ENCODE measurements around the gene ARAP1.
A peak's percentile ranks its signal among the peaks of the same experiment; 100 is the strongest.

ARAP1 gene

DNA sequence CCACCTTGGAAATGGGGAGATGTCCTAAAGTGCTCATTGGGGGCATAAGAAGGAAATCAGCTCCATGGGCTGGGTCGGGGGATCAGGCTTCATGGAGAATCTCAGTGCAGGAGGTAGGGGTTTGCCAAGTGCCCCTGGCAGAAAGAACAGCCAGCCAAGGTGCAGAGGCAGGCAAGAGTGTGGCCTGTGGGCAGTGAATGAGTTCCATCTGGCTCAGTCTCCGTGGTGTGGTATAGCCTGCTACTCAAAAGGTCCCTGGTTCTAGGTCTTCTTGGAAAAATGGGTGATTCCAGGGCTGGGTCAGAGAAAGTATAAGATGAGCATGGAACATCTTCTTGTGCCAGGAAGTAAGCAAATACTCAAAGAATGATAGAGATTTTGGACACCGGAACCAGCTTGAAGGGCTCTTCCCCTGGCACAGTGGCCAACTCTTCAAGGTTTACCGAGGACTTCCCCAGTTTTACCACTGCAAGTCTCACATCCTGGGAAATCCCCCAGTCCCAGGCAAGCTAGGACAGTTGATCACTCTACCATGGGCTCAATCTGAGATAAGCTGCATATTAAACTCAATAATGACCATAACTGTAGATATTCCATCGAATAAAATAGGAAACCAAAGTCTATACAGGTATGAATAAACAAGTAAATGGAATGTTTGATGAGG lies 10.6 kb upstream of the ARAP1 start:
- DNase-seq: no peak

- no peak for DNase-seq
Observed at GRCh38 chr11:72760539-72761405, 8.6 kb upstream of the ARAP1 start.

DNA sequence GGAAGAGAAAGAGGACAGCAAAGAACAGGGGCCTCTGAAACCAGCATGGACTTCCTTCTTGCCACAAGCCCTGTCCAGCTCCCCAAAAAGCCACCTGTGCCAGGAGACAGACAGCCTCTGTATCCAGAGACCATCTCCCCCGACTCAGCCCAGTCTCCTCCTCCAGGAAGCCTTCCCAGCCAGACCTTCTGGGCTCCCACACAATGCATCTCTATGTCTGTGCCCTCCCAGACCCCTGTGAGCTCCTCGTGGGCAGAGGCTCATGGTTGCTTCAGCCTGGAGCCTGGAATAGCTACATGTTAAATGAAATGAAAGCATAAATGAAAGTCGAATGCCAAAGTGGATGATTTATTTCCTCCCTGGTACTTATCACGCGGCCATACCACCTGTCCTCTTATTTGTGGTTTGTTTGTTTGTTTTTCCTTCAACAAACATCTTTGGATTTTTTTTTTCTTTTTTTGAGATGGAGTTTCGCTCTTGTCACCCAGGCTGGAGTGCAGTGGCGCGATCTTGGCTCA lies 7.3 kb upstream of the ARAP1 start:
- no peak for DNase-seq

GRCh38 chr11:72758690-72759389 lies 6.6 kb upstream of the ARAP1 start:
- peak in 1 of 14 donors; percentile 34 for DNase-seq

DNA sequence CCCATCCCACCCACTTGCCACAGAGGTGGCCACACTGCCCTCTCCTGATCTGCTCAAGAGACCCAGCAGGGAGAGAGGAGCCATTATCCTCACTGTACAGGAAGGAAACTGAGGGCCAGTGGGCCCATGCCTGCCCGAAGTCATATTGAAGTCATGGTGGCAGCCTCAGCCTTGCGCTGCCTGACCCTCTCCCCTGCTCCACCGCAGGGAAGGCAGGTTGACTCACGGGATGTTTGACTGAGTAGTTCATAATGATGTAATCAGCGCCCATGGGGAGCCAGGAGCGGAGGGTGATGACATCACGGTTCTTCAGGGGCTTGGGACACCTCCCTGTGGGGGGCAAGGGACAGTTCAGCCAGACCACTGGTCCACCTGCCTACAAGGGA lies 6.1 kb upstream of the ARAP1 start:
- DNase-seq: no peak

DNA sequence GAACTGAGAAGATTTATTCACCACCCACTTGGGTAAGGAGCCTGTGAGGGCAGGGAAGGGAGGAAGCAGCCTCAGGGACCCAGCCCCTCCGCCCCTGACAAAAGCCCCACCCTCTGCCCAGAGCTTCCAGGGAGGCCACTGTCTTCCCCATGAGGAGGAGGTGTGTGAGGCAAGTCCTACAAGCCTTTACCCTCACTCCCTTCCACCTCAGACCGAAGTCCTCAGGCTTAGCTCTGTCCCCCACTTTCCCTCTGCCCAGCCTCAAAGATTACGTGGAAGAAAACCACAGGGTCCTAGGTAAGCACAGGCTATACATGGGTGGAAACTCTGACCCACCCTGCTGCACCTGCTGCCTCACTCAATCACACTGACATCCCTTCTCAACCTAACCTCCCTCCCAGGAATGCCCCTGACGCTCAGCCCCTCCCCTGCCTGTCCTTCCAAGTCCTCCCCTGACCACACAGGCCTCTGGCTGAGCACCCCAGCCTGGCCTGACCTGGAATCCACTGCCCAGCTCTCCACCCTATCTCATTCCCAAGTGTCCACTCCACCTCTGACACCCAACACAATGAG lies 3.6 kb upstream of the ARAP1 start:
- DNase-seq: no peak

- no peak for DNase-seq
Observed at GRCh38 chr11:72754544-72755155, 2.4 kb upstream of the ARAP1 start.

DNA sequence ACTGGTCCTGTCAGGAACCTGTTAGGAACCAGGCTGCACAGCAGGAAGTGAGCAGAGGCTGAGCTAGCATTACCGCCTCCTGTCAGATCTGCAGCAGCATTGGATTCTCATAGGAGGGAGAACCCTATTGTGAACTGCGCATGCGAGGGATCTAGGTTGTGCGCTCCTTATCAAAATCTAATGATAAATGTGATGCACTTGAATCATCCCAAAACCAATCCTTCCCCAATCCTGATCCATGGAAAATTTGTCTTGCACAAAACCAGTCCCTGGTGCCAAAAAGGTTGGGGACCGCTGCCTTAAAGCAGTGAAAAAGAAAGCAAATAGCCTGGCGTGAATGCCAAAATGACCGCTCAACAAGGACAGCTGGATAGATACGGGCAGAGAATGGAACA lies 1.9 kb upstream of the ARAP1 start:
- no peak for DNase-seq

GRCh38 chr11:72753341-72754148 lies 1.3 kb upstream of the ARAP1 start:
- peak in 1 of 14 donors; percentile 24 for DNase-seq

GRCh38 chr11:72751116-72752087 lies 806 bp downstream of the ARAP1 start:
- peak in 1 of 14 donors; percentile 46 for DNase-seq

DNA sequence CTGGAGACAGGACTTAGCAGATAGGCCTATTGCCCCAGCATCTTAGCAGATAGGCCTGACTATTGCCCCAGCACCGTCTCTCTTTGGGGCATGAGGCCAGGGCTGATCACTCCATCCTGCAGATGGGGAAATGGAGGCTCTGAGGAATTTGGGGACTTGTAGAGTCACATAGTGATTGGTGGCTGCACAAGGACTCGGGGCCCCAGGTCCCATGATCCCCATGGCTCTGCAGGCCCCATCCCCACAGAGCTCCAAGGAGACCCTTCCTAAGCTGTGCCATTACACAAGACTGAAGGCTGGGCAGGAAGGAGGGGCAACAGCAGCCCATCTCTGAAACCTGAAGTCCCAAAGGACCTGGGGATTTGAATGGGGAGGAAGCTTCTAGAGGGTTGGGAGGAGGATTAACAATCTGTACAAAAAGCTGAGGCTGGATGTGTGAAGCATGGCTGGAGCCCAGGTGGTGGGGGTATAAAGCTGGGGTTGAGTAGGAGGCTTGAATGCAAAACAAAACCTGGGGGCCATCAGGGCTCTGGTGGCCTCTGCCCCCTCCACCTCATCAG lies 1.6 kb downstream of the ARAP1 start:
- peak in 4 of 14 donors; percentile 29 to 73 (median 60) for DNase-seq

DNA sequence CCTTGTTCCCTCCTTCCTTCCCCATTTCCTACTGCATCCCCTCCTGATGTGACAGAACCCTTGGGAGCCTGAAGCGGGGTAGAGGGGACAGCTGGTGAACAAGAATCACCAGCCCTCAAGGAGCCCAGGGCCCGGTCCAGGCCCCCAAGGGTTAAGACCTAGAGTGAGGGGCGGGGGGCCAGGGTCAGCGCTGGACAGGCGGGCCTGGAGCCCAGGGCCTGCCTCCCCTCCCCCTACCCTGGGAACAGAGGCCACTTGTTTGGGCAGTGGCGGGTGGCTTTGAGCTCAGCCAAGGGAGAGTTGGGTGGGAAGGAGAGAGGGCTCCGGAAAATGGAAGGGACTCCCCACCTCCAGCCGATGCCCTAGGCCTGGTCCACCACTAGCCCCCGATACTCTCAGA lies 2.1 kb downstream of the ARAP1 start:
- peak in 10 of 14 donors; percentile 34 to 81 (median 58) for DNase-seq

GRCh38 chr11:72747289-72747855 lies 4.8 kb downstream of the ARAP1 start:
- no peak for DNase-seq

GRCh38 chr11:72746821-72747220 lies 5.4 kb downstream of the ARAP1 start:
- DNase-seq: no peak

- no peak for DNase-seq
Observed at GRCh38 chr11:72745925-72746550, 6.2 kb downstream of the ARAP1 start.

DNA sequence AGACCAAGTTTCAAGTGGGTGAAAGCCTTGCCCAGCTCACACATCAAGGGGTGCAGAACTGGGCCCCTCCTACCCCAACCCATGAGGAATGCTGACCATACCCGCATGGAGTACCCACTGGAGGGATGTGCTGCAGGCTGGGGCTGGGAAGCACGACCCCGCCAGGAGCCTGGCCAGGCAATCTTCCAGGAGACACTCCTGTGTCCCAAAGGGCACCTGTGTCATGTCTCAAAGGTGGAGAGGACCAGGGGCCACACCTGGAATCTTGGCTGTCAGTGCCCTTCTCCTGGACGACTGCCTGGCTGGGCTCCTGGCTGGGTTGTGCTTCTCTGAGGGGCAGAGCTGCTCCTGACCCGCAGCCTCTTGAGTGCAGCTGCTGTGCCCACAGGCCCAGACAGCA lies 6.7 kb downstream of the ARAP1 start:
- DNase-seq: no peak

GRCh38 chr11:72744474-72744873 lies 7.7 kb downstream of the ARAP1 start:
- DNase-seq: no peak

GRCh38 chr11:72743321-72744221 lies 8.6 kb downstream of the ARAP1 start:
- peak in 2 of 14 donors; percentile 26 to 87 for DNase-seq

All from C1 segment of cervical spinal cord (tissue), 14 donors.